Measurements from ENCODE around the gene NLRP3.

Gene NLRP3

DNA sequence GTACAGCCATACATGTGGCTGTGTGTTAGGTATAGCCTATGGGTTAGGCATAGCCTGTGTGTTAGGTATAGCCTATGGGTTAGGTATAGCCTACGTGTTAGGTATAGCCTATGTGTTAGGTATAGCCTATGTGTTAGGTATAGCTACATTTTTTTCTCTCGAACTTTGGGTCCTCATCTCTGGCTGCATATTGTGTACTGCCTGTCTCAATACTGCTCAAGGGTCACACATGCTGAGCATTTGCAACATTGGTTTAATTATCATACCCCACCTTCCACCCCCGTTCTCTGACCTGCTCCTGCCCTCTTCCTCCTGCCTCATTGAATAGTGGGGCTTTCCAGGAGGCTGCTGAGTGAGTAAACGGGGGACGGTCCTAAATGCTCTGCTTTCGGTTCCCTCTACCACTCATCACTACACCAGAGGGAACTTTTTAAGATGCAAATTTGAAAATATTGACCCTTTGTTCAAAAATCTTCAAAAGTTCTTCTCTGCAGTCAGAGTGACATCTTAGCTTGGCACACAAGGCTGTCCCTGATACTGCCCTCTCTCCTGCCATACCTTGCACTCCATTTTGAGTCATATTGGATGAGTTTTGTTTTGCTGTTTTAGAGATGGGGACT, 24.1 kb downstream of the NLRP3 start:
- H3K27ac ChIP-seq (ENCODE audit: extremely low read depth, low read depth, low read length) = no peak overlapping the region
- TF ChIP-seq ZNF24 (tag by site-specific recombination; IDR thresholded peaks at IDR 0.05) (no peak), MEIS1 (CRISPR knock-in tag; IDR thresholded peaks at IDR 0.05; ENCODE audit: borderline replicate concordance) (no peak), ZNF274 (IDR thresholded peaks at IDR 0.05; ENCODE audit: low read length) (no peak), ZNF274 (tag by site-specific recombination; IDR thresholded peaks at IDR 0.05; ENCODE audit: borderline replicate concordance) (no peak), ZNF596 (tag by site-specific recombination; IDR thresholded peaks at IDR 0.05) (no peak), ZNF768 (tag by site-specific recombination; IDR thresholded peaks at IDR 0.05) (no peak), ZNF211 (tag by site-specific recombination; IDR thresholded peaks at IDR 0.05; ENCODE audit: low read depth) (no peak)
- TF ChIP-seq, protein P1, sequence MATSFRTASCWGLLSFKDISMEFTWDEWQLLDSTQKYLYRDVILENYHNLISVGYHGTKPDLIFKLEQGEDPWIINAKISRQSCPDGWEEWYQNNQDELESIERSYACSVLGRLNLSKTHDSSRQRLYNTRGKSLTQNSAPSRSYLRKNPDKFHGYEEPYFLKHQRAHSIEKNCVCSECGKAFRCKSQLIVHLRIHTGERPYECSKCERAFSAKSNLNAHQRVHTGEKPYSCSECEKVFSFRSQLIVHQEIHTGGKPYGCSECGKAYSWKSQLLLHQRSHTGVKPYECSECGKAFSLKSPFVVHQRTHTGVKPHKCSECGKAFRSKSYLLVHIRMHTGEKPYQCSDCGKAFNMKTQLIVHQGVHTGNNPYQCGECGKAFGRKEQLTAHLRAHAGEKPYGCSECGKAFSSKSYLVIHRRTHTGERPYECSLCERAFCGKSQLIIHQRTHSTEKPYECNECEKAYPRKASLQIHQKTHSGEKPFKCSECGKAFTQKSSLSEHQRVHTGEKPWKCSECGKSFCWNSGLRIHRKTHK (tag by site-specific recombination; IDR thresholded peaks at IDR 0.05) = no peak
- TF ChIP-seq, protein P2, sequence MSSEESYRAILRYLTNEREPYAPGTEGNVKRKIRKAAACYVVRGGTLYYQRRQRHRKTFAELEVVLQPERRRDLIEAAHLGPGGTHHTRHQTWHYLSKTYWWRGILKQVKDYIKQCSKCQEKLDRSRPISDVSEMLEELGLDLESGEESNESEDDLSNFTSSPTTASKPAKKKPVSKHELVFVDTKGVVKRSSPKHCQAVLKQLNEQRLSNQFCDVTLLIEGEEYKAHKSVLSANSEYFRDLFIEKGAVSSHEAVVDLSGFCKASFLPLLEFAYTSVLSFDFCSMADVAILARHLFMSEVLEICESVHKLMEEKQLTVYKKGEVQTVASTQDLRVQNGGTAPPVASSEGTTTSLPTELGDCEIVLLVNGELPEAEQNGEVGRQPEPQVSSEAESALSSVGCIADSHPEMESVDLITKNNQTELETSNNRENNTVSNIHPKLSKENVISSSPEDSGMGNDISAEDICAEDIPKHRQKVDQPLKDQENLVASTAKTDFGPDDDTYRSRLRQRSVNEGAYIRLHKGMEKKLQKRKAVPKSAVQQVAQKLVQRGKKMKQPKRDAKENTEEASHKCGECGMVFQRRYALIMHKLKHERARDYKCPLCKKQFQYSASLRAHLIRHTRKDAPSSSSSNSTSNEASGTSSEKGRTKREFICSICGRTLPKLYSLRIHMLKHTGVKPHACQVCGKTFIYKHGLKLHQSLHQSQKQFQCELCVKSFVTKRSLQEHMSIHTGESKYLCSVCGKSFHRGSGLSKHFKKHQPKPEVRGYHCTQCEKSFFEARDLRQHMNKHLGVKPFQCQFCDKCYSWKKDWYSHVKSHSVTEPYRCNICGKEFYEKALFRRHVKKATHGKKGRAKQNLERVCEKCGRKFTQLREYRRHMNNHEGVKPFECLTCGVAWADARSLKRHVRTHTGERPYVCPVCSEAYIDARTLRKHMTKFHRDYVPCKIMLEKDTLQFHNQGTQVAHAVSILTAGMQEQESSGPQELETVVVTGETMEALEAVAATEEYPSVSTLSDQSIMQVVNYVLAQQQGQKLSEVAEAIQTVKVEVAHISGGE (tag by site-specific recombination; conservative IDR thresholded peaks at IDR 0.05; ENCODE audit: low read depth) = no peak
- ChIA-PET POLR2A (no interaction called here), CTCF (interaction anchor here (0.7 kb wide), 1 partner anchor 466 kb away, joined by 3 read pairs; no protein-coding TSS in a partner anchor)
- H3K36me3 ChIP-seq (ENCODE audit: control insufficient read depth in 2 of 2, insufficient read depth in 1 of 2, low read length in 2 of 2) = no peaks in the 10 kb centered on the region
- H3K4me3 ChIP-seq (ENCODE audit: low read depth, low read length) = no peak overlapping the region
- H3K4me1 ChIP-seq (ENCODE audit: control insufficient read depth, insufficient read depth, low read length) = no peaks in the 10 kb centered on the region
- H3K9me3 ChIP-seq (ENCODE audit: control insufficient read depth, insufficient read depth, low read depth, low read length) = no peaks in the 10 kb centered on the region

DNA sequence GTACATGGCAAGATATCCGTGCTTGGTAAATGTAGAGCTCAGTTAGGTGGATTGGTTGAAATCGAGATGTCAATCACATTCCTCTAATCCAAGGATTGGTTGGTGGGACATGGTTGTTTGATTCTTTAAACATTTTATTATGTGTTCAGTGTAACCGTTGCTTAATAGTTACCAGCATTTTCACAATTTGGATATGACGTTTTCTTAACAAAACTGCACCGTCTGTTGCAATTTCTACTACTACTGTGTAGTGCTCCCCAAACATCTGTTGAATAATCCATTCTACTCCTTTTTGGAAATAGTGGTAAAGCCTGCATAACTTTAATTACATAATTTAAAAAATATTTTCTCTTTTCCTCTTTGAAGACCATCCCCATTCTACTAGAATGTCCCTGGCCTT, 25.6 kb downstream of the NLRP3 start:
- H3K27ac ChIP-seq (ENCODE audit: extremely low read depth, low read depth, low read length) = no peak overlapping the region
- no peak overlapping the region for H3K4me3 ChIP-seq (ENCODE audit: low read depth, low read length)
- H3K4me1 ChIP-seq (ENCODE audit: control insufficient read depth, insufficient read depth, low read length) = no peaks in the 10 kb centered on the region
- CTCF ChIA-PET = no interaction called here
- no peaks in the 10 kb centered on the region for H3K36me3 ChIP-seq (ENCODE audit: control insufficient read depth in 2 of 2, insufficient read depth in 1 of 2, low read length in 2 of 2)
- no peaks in the 10 kb centered on the region for H3K9me3 ChIP-seq (ENCODE audit: control insufficient read depth, insufficient read depth, low read depth, low read length)
- POLR2A ChIA-PET = interaction anchor here (0.6 kb wide), 1 partner anchor 16 kb away, joined by 3 read pairs; the partner anchor contains the start of gene OR2B11
- TF ChIP-seq ZIC2 (tag by site-specific recombination; IDR thresholded peaks at IDR 0.05) (no peak), ZNF138 (tag by site-specific recombination; IDR thresholded peaks at IDR 0.05; ENCODE audit: borderline replicate concordance) (no peak), ZNF529 (tag by site-specific recombination; IDR thresholded peaks at IDR 0.05; ENCODE audit: insufficient replicate concordance) (no peak), ZNF510 (tag by site-specific recombination; IDR thresholded peaks at IDR 0.05; ENCODE audit: insufficient replicate concordance) (no peak), ZNF596 (tag by site-specific recombination; IDR thresholded peaks at IDR 0.05) (no peak), ZFP41 (tag by site-specific recombination; IDR thresholded peaks at IDR 0.05; ENCODE audit: borderline replicate concordance) (no peak), ZBTB1 (tag by site-specific recombination; IDR thresholded peaks at IDR 0.05) (no peak)
- TF ChIP-seq, protein P3, sequence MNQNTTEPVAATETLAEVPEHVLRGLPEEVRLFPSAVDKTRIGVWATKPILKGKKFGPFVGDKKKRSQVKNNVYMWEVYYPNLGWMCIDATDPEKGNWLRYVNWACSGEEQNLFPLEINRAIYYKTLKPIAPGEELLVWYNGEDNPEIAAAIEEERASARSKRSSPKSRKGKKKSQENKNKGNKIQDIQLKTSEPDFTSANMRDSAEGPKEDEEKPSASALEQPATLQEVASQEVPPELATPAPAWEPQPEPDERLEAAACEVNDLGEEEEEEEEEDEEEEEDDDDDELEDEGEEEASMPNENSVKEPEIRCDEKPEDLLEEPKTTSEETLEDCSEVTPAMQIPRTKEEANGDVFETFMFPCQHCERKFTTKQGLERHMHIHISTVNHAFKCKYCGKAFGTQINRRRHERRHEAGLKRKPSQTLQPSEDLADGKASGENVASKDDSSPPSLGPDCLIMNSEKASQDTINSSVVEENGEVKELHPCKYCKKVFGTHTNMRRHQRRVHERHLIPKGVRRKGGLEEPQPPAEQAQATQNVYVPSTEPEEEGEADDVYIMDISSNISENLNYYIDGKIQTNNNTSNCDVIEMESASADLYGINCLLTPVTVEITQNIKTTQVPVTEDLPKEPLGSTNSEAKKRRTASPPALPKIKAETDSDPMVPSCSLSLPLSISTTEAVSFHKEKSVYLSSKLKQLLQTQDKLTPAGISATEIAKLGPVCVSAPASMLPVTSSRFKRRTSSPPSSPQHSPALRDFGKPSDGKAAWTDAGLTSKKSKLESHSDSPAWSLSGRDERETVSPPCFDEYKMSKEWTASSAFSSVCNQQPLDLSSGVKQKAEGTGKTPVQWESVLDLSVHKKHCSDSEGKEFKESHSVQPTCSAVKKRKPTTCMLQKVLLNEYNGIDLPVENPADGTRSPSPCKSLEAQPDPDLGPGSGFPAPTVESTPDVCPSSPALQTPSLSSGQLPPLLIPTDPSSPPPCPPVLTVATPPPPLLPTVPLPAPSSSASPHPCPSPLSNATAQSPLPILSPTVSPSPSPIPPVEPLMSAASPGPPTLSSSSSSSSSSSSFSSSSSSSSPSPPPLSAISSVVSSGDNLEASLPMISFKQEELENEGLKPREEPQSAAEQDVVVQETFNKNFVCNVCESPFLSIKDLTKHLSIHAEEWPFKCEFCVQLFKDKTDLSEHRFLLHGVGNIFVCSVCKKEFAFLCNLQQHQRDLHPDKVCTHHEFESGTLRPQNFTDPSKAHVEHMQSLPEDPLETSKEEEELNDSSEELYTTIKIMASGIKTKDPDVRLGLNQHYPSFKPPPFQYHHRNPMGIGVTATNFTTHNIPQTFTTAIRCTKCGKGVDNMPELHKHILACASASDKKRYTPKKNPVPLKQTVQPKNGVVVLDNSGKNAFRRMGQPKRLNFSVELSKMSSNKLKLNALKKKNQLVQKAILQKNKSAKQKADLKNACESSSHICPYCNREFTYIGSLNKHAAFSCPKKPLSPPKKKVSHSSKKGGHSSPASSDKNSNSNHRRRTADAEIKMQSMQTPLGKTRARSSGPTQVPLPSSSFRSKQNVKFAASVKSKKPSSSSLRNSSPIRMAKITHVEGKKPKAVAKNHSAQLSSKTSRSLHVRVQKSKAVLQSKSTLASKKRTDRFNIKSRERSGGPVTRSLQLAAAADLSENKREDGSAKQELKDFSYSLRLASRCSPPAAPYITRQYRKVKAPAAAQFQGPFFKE (tag by site-specific recombination; IDR thresholded peaks at IDR 0.05; ENCODE audit: borderline replicate concordance) = no peak
- TF ChIP-seq, protein P4, sequence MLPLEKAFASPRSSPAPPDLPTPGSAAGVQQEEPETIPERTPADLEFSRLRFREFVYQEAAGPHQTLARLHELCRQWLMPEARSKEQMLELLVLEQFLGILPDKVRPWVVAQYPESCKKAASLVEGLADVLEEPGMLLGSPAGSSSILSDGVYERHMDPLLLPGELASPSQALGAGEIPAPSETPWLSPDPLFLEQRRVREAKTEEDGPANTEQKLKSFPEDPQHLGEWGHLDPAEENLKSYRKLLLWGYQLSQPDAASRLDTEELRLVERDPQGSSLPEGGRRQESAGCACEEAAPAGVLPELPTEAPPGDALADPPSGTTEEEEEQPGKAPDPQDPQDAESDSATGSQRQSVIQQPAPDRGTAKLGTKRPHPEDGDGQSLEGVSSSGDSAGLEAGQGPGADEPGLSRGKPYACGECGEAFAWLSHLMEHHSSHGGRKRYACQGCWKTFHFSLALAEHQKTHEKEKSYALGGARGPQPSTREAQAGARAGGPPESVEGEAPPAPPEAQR (tag by site-specific recombination; IDR thresholded peaks at IDR 0.05) = no peak
- TF ChIP-seq, protein P5, sequence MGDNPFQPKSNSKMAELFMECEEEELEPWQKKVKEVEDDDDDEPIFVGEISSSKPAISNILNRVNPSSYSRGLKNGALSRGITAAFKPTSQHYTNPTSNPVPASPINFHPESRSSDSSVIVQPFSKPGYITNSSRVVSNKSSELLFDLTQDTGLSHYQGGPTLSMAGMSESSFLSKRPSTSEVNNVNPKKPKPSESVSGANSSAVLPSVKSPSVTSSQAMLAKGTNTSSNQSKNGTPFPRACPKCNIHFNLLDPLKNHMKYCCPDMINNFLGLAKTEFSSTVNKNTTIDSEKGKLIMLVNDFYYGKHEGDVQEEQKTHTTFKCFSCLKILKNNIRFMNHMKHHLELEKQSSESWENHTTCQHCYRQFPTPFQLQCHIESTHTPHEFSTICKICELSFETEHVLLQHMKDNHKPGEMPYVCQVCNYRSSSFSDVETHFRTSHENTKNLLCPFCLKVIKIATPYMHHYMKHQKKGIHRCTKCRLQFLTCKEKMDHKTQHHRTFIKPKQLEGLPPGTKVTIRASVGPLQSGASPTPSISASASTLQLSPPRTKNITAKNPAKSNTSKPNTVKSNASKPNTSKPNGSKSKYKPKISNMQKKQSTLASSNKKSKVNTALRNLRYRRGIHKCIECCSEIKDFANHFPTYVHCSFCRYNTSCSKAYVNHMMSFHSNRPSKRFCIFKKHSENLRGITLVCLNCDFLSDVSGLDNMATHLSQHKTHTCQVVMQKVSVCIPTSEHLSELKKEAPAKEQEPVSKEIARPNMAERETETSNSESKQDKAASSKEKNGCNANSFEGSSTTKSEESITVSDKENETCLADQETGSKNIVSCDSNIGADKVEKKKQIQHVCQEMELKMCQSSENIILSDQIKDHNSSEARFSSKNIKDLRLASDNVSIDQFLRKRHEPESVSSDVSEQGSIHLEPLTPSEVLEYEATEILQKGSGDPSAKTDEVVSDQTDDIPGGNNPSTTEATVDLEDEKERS (tag by site-specific recombination; IDR thresholded peaks at IDR 0.05) = no peak

Data from HEK293 (cell line).